Endothelial cell of umbilical vein (primary cell): ENCODE data around the gene SOX18.
A peak's percentile ranks its signal among the peaks of the same experiment; 100 is the strongest.

Source experiments
- EZH2 ChIP-seq: IDR thresholded peaks from 2 replicates; pipeline ENCODE4 v1.6.1; 2012; ENCODE audit warnings: borderline replicate concordance, low read depth, mild to moderate bottlenecking, moderate library complexity, low read length, inconsistent platforms; ENCODE audit not compliant: severe bottlenecking
- FOS ChIP-seq: IDR thresholded peaks from 2 replicates; pipeline ENCODE4 v1.6.1; 2011; ENCODE audit warnings: mild to moderate bottlenecking, low read length, moderate library complexity, borderline replicate concordance; ENCODE audit not compliant: insufficient read depth
- GATA2 ChIP-seq: IDR thresholded peaks from 2 replicates; pipeline ENCODE4 v1.7.0; 2011; ENCODE audit warnings: low read depth, mild to moderate bottlenecking, moderate library complexity, mixed read lengths, low read length; ENCODE audit not compliant: insufficient read length, insufficient read depth
- JUN ChIP-seq: IDR thresholded peaks from 2 replicates; pipeline ENCODE4 v1.6.1; 2011; ENCODE audit warnings: borderline replicate concordance, low read depth; ENCODE audit not compliant: insufficient read length, insufficient read depth
- MYC ChIP-seq: IDR thresholded peaks from one replicate; pipeline ENCODE4 v1.6.1; 2011; ENCODE audit warnings: mild to moderate bottlenecking, low read depth, low read length
- POLR2A ChIP-seq: IDR thresholded peaks from 2 replicates; pipeline ENCODE4 v1.6.1; 2012; ENCODE audit warnings: low read depth, mild to moderate bottlenecking, control low read depth, low read length
- POLR2AphosphoS5 ChIP-seq: IDR thresholded peaks from 2 replicates; pipeline ENCODE4 v1.6.1; 2012; ENCODE audit warnings: low read depth, mild to moderate bottlenecking, control low read depth, low read length, moderate library complexity; ENCODE audit not compliant: insufficient read depth
- TF ChIP-seq, protein P1 (sequence below), 2 donors: IDR thresholded peaks; 1 replicate in 1 of 2; 2 replicates in 1 of 2; pipeline ENCODE4 v1.5.1; 2011; ENCODE audit warnings: low read length in 2 of 2, mild to moderate bottlenecking in 2 of 2, moderate library complexity in 2 of 2, control low read depth in 1 of 2, inconsistent platforms in 1 of 2, low read depth in 1 of 2; ENCODE audit not compliant: insufficient read depth in 1 of 2; ENCODE audit errors: extremely low read depth in 1 of 2
- TF ChIP-seq, protein P2 (sequence below): IDR thresholded peaks from 2 replicates; pipeline ENCODE4 v1.6.1; 2011; ENCODE audit not compliant: insufficient read depth, insufficient read length

DNA sequence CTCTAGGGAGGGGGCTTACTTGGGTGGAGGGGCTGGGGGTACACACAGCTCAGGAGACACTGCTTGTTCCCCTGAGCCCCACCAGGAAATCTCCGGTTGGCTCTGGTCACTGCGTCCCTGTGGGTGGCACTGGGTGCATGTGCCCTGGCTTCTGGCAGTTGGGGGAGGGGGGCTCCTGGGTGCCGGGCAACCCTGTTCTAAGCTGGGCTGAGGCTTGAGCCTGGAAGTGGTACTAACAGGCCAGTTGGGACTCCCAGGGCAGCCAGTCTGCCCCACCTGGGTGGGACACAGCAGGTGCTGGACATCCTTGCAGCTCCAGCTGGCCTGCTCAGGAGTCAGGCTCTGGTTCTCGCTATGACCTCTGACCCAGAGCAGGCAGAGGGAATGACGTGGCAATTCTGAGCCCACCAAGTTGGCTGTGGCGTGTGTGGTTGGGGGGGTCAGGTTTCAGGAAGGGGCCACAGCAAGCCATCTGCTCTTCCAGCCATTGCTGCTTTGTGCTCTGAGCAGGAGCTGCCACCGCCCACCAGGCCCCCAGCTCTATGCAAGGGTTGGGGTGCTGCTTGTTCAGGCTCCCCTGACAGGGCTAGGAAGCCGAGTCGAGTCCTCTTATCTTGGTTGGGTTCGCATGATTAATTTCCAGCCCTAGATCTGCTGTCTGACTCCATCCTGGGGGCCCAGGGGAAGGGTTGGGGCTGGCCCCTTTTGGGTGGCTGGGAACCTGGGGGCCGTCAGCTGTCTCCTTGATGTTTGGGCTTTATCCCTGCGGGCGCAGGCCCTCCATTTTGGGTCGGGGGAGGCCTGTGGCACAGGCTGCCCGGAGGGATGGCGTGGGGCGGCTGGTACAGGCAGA, 12.9 kb downstream of the SOX18 start:
- TF ChIP-seq POLR2AphosphoS5 (no peak), POLR2A (peak; percentile 18), GATA2 (no peak), JUN (no peak), EZH2 (no peak), MYC (no peak), FOS (no peak)
- TF ChIP-seq, protein P1, sequence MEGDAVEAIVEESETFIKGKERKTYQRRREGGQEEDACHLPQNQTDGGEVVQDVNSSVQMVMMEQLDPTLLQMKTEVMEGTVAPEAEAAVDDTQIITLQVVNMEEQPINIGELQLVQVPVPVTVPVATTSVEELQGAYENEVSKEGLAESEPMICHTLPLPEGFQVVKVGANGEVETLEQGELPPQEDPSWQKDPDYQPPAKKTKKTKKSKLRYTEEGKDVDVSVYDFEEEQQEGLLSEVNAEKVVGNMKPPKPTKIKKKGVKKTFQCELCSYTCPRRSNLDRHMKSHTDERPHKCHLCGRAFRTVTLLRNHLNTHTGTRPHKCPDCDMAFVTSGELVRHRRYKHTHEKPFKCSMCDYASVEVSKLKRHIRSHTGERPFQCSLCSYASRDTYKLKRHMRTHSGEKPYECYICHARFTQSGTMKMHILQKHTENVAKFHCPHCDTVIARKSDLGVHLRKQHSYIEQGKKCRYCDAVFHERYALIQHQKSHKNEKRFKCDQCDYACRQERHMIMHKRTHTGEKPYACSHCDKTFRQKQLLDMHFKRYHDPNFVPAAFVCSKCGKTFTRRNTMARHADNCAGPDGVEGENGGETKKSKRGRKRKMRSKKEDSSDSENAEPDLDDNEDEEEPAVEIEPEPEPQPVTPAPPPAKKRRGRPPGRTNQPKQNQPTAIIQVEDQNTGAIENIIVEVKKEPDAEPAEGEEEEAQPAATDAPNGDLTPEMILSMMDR (IDR thresholded peaks at IDR 0.05; ENCODE audit: extremely low read depth in 1 of 2, insufficient read depth in 1 of 2, low read depth in 1 of 2, low read length in 2 of 2), result no peak
- TF ChIP-seq, protein P2, sequence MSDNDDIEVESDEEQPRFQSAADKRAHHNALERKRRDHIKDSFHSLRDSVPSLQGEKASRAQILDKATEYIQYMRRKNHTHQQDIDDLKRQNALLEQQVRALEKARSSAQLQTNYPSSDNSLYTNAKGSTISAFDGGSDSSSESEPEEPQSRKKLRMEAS, result no peak
